ENCODE results near the gene TBX2.

The TBX2 gene

DNA sequence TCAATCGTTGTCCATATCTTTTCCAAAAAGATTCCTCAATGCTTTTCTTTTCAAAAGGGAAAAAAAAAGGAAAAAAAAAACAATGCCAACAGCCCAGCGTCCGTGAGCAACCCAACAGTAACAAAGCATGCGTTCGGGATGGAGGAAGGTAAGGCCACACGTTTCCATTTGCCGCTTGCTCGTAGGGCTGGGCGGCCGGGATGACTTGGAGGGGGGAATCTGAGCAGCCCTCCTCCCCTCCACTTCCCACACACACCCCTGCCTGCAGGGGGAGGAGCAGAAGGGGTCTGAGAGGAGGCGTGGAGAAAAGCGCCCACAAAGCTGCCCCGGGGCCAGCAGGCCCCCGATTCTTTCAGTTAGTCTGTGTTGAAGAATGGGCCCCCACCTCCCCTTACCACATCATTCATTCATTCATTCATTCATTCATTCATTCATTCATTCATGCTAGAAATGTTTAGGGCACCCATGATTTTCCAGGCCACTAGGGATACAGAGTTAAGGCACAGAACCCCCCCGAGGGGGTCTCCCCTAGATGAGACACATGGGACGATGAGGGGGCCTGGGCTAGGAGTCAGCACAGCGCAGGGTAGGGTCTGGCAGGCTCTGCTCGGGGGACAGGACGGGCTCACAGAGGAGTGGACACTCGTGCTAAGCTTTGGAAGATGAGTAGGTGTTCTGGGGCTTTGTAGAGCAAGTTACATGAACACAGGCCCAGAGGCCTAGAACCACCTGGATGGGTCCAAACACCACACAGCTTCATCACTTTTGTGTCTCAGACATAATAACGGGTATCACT is 10.9 kb upstream of the TBX2 start:
- DNase-seq, result no peak

DNA sequence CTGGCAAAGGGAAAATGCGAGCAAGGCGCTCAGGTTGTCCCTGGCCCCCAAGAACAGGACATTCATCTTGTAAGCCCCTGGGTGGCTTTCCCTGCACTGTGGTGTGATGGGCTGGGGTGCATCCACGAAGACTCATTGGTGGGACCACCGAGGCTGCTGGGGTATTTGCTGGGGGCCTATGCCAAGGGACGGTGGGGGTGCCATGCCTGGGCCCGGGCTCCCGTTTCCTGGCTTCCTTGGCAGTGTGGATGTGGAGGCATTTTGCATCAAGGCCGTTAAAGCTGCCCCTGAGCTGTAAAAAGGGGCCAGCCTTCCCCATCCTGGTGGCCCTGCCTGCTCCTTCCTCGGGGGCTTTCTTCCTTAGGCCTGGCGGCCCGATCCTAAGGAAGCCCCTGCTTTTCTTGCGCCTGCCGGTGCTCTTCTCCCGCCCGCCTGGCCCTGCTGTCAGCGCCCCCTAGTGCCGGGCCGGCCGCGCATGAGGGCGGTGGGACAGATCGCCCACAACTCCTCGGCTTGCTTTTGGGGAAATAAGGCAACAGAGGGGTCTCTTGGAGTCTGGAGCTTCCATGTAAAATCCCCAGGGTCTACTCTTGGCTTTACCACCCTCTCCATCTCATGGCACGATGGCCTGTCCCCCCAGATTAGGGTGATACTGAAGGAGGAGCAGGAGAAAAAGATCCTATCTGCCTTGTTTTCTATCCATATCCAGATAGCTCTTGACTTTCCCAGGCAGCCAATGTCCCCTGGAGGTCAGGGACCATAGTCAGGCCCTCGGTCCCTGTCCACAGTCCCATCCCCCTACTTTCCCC is 9.8 kb upstream of the TBX2 start:
- DNase-seq, result peak in 1 of 2 experiments; percentile 55

- no peak for DNase-seq
Measured at GRCh38 chr17:61390479-61390791, 9.2 kb upstream of the TBX2 start.

DNA sequence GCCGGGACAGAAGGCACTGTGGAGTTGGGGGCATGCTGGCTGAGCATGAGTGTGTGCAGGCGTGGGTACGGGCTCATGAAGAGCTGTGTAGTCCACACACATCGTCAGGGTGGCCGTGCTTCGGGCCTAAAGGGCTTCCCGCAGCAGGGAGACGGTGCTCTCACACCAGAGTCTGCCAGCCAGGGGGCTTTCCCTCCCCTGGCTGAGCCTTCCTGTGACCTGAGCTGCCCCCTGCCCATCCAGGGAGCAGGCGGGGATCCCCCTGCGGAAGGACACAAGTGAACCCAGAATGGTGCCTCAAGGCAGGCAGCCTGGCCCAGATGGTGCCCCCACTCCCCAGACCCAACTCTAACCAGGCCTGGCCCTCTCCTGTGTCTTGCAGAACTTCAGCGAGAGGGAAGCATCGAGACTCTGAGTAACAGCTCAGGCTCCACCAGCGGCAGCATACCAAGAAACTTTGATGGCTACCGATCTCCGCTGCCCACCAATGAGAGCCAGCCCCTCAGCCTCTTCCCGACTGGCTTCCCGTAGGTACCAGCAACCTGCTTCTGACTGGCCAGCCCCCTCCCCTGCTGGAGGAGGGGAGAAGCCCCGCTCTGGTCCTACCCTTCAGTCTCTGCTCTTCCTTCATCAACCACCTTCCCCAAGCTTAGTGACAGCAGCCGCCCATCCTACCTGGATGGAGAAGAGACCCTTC is 7.9 kb upstream of the TBX2 start:
- DNase-seq, result no peak

DNA sequence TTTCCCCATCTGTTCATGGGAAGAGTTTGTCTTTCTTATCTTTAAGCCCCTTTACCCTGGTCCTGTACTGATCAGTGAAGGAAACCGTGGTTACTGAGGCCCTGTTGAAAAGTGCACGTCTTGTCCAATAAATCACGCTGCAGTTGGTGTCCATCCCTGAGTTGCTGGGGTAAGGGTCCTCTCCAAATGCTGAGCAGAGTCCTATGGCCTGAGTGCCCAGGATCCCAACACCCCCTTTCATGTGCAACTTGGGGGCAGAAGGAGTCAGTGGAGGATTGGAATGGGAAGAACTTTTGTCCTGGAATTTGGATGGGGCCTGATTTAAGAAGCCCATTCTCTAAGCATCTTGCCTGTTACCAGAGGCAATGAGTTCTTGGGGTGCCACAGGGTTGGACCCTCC is 7.0 kb upstream of the TBX2 start:
- no peak for DNase-seq

DNA sequence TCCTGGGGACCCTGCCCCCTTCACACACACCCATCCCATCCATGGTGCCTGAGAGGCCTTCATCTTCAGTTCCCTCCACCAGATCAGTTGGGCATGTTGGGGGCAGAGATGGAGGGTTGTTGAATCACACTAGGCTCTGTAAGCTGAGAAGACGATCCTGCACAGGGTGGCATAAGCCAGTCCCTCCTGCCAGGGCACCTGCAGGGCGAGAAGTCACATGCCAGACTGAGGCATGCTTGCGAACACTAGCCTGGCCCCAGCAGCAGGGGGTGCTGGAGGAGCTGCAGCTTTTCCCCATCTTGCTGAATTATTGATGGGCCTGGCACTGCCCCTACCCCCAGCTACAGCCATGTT is 6.1 kb upstream of the TBX2 start:
- no peak for DNase-seq

DNA sequence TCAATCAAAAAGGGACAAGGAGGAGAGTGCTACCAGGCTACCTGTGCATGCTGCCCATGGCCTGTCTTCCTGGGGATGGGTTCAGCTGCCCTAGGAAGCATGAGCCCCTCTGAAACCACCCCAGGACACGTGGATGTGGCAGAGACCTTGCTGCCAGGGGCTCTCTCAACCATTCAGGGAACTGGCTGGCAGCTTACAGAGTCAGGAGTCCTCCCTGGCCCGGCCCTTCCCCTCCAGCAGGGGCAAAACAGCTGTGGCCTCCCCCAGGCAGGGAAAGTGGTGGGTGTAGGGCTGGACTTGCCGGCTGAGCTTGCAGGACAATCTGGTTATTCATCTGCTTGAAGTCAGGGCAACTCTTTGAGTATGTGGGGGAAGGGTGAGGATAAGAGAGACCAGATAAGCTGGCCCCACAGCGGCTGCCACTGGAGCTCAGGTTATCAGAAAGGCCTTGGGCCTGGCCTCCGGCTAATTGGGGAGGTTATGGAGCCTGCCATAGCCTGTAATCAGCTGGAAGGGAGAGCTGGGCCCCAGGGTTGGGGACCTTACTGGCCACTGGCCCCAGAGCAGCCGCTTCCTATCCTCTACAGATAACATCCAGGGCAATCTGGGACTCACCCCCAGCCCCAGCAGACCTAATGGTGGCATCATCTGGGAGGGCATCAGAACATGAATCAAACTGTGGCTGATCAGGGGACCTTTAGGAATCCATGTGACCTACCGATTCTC is 5.6 kb upstream of the TBX2 start:
- DNase-seq, result peak in 1 of 2 experiments; percentile 21

- DNase-seq, result no peak
Measured at GRCh38 chr17:61394630-61395408, 4.8 kb upstream of the TBX2 start.

DNA sequence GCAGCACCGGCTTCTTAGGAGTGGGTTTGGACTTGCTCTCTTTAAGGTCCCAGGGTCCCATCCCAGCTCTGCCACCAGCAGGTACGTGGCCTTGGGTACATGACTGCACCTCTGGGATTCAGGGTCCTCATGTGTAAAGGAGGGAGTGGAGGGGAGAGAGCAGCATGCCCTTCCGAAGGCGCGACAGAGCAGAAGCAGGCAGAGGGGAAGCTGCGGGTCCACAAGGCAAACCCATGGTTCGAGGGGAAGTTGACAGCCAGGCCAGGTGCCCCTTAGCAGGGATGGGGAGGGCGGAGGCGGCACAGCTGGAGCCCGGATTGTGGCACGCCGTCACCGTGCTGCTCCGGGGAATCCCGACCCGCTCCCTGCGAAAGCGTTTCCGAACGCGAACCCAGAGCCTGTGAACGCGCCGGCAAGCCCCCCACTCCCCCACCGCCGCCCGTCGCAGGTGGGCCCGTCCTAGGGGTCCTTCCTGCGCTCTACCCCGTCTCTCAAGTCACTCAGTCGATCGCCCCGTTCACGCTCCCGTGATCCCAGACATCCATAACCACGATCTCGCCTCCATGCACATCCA is 4.1 kb upstream of the TBX2 start:
- no peak for DNase-seq

GRCh38 chr17:61395983-61396585 is 3.6 kb upstream of the TBX2 start:
- DNase-seq, result peak in 1 of 2 experiments; percentile 45

DNA sequence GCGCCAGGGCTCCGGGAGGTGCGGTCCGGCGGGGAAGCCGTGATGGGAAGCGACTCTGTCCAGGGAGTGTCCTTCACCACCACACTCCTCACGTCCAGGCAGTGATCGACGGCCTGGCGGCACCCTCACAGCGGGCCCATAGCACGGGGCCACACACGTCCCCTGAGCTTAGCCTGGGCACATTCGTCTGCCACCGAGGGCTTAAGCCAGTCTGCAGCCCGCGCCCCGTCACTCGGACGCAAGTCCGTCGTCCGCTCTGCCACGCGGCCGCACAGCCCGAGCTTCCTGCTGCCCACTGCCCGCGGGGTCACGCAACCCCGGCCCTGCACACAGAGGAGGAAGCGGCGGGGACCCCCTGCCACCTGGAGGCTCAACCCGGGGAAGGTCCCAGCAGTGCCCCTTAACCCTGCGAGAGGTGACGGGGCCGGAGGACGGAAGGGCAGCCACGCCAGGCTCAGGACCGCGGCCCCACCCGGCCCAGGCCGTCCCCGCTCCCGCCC is 3.0 kb upstream of the TBX2 start:
- no peak for DNase-seq

DNA sequence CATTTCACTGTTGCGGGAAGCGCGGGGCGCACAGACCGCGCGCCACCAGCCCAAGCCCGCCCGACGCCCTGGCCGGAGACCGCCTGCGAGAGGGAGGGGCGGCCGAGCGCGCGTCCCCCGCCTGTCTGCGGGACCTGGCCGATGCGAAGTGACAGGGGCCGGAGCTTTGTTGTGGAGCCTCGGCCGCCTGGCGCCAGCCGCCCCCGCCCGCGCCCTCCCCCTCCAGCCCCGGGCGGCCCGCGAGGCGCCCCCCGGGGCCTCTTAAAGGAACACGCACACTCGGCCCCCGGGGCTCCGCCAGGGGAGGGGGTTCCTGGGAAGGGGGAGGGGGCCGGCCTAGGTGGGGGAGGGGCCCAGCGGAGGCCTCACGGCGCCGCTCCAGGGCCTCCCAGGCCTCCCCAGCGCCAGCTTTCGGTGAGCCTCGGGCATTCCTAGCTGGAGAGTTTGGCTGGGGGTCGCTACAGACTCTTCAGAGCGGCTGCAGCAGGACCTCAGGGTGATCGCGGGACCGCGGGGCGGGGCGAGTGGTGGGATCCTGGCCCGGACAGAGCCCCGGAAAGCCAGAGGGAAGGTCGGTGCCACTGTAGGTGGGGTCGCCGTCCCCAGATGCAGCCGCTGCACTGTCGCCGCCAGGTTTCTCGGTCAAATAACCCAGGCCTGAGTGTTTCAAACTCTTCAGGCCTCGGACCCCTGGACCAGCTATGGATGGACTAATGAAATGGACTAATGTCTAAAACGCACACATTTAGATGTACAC is 2.4 kb upstream of the TBX2 start:
- peak in 1 of 2 experiments; percentile 39 for DNase-seq

GRCh38 chr17:61398721-61399130 is 917 bp upstream of the TBX2 start:
- DNase-seq, result peak in 1 of 2 experiments; percentile 50

DNA sequence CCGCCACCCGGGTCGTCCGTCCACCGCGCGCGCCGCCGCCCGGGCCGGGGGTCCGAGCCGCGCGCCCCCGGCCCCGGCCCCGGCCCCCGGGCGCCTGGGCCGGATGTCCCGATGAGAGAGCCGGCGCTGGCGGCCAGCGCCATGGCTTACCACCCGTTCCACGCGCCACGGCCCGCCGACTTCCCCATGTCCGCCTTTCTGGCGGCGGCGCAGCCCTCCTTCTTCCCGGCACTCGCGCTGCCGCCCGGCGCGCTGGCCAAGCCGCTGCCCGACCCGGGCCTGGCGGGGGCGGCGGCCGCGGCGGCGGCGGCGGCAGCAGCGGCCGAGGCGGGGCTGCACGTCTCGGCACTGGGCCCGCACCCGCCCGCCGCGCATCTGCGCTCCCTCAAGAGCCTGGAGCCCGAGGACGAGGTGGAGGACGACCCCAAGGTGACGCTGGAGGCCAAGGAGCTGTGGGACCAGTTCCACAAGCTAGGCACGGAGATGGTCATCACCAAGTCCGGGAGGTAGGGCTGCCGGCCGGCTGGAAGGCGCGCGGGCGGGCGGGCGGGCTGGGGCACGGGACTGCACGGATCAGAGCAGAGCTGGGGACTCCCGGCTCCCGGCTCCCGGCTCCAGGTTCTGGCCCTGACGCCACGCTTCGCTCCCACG is 548 bp downstream of the TBX2 start:
- peak in 1 of 2 experiments; percentile 50 for DNase-seq

GRCh38 chr17:61400717-61401388 is 1.2 kb downstream of the TBX2 start:
- peak in 1 of 2 experiments; percentile 19 for DNase-seq

DNA sequence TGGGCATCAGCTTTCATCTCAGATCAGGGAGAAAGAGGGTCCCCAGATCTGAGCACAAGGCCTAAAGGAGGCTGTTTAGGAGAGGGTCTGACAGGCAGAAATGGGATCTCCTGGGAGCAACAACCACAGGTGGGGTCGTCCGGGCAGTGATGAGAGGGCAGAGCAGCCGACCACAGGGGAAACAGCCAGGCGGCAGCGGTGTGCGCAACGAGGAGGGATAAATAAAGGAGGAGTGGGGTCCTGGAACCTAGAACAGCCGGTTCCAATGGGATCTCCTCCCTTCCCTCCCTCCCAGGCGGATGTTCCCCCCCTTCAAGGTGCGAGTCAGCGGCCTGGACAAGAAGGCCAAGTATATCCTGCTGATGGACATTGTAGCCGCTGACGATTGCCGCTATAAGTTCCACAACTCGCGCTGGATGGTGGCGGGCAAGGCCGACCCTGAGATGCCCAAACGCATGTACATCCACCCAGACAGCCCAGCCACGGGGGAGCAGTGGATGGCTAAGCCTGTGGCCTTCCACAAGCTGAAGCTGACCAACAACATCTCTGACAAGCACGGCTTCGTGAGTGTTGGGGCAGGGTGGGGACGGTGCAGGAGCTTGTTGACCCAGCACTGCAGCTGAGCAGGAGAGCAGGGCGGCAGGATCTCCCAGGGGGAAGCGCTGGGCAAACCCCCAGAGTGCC is 1.9 kb downstream of the TBX2 start:
- DNase-seq, result peak in 1 of 2 experiments; percentile 18

GRCh38 chr17:61402073-61402541 is 2.5 kb downstream of the TBX2 start:
- DNase-seq, result no peak
